NCI-H446 (cell line): Measurements from ENCODE around the gene MYOZ1.
"Not testable (repeated sequence)": the region's sequence is repeated elsewhere in the genome, so short reads cannot be mapped to it uniquely, and the experiment has no call there.

Experiments used
- DNase-seq, 2 experiments: peaks; one replicate each; lab custom pipeline; 2025; lab: John Stamatoyannopoulos, UW

MYOZ1 gene

GRCh38 chr10:73641328-73642060, at the start of gene MYOZ1:
Gene MYOZ1 (minus strand): TSS chr10:73641474. CDS start chr10:73640017, 1,457 bp downstream.
- DNase-seq: no peak

- not testable (repeated sequence) for DNase-seq
Observed at GRCh38 chr10:73690755-73691154, 49.5 kb upstream of the MYOZ1 start.

GRCh38 chr10:73689596-73689995, 48.3 kb upstream of the MYOZ1 start:
- not testable (repeated sequence) for DNase-seq

- not testable (repeated sequence) for DNase-seq
Observed at GRCh38 chr10:73687641-73688040, 46.4 kb upstream of the MYOZ1 start.

GRCh38 chr10:73674546-73674945, 33.3 kb upstream of the MYOZ1 start:
- not testable (repeated sequence) for DNase-seq

GRCh38 chr10:73668378-73668777, 27.1 kb upstream of the MYOZ1 start:
- not testable (repeated sequence) for DNase-seq

GRCh38 chr10:73666153-73666809, 25.0 kb upstream of the MYOZ1 start:
- not testable (repeated sequence) for DNase-seq

- not testable (repeated sequence) for DNase-seq
Observed at GRCh38 chr10:73665581-73665980, 24.3 kb upstream of the MYOZ1 start.

GRCh38 chr10:73664156-73665040, 23.1 kb upstream of the MYOZ1 start:
- not testable (repeated sequence) for DNase-seq

GRCh38 chr10:73663621-73664020, 22.3 kb upstream of the MYOZ1 start:
- not testable (repeated sequence) for DNase-seq

- DNase-seq: not testable (repeated sequence)
Observed at GRCh38 chr10:73662705-73663104, 21.4 kb upstream of the MYOZ1 start.

- DNase-seq: no peak
Observed at GRCh38 chr10:73655990-73656298, 14.7 kb upstream of the MYOZ1 start, which contains the start of gene SYNPO2L. Gene SYNPO2L (minus strand): TSS chr10:73656029. CDS start chr10:73655922, 107 bp downstream.

- no peak for DNase-seq
Observed at GRCh38 chr10:73655257-73655989, 14.1 kb upstream of the MYOZ1 start.

- no peak for DNase-seq
Observed at GRCh38 chr10:73653701-73654100, 12.4 kb upstream of the MYOZ1 start.

GRCh38 chr10:73653195-73653594, 11.9 kb upstream of the MYOZ1 start:
- DNase-seq: no peak

GRCh38 chr10:73650537-73651331, 9.5 kb upstream of the MYOZ1 start:
- no peak for DNase-seq

- no peak for DNase-seq
Observed at GRCh38 chr10:73649876-73650536, 8.7 kb upstream of the MYOZ1 start.

- no peak for DNase-seq
Observed at GRCh38 chr10:73648975-73649829, 7.9 kb upstream of the MYOZ1 start.

- no peak for DNase-seq
Observed at GRCh38 chr10:73647875-73648651, 6.8 kb upstream of the MYOZ1 start.
